ENCODE data around the gene NPY5R.

Gene NPY5R

DNA sequence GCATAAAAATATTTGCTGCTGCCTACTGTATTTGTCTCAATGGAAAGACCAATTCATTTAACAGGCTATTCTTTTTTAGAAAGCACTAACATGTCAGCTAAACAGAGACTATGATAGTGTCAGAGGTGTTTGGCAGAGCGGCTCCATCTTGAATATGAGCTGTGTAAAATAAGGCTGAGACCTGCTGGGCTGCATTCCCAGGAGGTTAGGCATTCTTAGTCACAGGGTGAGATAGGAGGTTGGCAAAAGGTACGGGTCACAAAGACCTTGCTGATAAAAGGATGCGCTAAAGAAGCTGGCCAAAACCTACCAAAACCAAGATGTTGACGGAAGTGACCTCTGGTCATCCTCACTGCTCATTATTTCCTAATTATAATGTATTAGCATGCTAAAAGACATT, 41.8 kb downstream of the NPY5R start:
- DNase-seq (ENCODE audit: low read depth): no peak

DNA sequence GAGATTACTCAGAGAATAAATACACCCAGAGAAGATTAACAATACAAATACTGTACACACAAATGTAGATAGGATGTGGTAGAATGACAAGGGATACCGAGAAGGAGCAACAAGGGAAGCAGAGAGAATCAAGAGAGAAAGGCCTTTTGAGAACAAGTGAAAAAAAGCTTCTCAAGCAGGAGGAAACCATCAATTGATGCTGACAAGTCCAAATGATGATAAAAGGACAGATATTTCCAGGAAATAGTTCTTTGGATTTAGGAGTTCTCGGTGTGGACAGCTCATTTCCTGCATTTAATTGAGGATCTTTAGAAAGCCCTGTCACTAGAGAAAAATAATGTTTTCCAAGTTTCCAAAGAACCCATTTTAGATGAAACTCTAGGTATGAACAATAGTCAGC, 48.1 kb downstream of the NPY5R start:
- DNase-seq (ENCODE audit: low read depth): no peak

DNA sequence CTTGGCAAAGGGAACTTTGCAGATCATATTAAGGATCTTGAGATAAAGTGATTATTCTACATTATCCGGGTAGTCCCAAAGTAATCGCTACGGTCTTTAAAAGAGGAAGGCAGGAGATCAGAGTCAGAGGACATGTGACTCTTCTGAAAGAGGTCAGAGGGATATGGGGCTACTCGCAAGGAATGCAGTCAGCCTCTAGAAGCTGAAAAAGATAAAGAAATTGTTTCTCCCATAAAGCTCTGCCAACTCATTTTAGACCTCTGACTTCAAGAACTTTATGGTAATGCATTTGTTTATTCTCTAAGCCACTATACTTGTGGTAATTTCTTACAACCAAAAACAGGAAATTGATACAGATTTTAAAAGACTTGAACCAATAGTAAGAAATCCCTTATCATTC, 48.6 kb downstream of the NPY5R start:
- no peak for DNase-seq (ENCODE audit: low read depth)

DNA sequence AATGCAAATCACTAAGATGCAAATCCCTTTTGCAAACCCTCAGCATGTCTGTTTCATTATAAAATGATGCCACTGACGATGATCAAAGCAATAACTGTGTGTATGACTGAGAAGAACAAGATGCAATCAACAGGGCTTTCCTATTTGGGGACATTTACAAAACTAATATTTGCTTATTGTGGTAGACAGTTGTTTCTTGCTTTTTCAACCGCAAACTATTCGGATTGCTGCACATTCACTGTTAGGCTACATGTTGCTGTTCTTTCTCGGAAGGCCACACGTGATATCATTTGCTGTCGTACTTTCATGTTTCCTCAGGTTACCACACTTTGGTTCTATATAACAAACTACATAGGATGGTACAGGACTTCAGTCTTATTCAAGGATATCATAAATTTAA, 49.8 kb downstream of the NPY5R start:
- DNase-seq (ENCODE audit: low read depth): no peak

DNA sequence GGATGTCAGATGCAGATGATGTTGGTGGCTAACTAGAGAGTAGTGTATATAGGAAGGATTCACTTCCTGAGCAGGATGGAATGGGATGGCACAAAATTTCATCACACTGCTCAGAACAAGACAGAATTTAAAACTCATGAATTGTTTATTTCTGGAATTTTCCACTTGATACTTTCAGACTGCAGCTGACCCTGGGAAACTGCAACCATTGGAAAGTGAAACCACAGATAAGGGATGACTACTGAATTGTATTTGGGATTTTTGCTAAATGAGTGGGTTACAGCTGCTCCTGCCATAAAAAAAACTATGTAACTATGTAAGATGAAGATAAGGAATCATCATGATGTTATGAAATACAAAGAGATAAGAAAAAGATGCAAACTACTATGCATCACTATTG, 51.4 kb downstream of the NPY5R start:
- peak; percentile 25 for DNase-seq (ENCODE audit: low read depth)

DNA sequence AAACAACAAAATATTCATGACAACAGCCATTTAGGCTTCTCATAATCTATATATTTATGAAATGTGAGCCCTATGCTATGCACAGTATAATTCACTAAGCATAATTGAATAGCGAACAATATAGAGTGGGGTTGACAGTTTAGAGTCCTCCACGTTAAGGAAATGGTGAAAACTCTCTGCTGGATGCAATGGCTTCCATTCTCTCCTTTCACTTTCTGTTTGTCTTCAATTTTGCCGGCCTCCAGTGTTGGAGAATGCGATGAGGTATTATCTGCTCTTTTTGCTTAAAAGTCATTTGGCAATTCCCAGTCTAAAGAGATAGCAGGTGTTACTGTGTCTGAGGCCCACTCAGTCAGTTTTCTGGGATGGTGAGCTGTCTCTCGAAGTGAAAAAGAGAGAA, 52.1 kb downstream of the NPY5R start:
- no peak for DNase-seq (ENCODE audit: low read depth)

DNA sequence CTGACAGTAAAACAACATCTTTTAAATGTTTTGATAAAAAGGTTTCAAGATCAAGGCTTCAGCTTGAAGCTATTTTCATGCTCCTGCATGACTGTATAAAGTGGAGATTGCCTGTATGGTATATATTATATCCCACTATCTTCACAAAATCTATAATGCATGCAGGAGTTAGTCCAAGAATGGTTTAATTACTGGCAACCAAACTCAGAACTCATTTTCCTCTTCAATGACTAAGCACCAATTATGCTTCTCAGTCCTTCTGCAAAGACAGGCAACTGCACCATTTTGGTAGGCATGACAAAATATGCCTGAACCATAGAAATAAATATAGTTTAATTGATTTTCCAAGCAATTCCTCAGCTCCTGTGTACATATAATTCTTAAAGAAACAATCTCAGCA, 54.5 kb downstream of the NPY5R start:
- DNase-seq (ENCODE audit: low read depth): no peak

DNA sequence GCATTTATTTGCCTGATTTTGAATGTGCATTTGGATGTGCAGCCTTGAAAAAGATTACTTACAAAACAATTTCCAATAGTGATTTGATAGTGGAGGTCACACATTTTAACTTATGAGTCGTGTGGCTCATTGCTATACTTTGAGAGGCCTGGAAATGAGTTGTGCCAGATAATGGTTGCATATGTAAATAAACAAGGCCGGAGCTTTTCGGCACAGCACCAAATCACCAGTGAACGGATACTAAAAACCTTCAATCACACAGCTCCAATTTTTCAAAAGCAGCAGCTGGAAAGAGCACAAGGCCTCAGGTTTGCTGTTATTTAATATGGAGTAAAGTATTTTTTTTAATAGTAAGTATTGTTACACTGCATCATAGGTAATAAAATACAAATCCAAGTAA, 57.2 kb downstream of the NPY5R start:
- no peak for DNase-seq (ENCODE audit: low read depth)

Measured in HS-5 (cell line).